ENCODE measurements around the gene TVP23C. TPM values are rescaled to one million over a fixed set of nuclear protein-coding genes. Genes with fewer than 3 reads are reported as not detected.

TVP23C gene
- total RNA-seq, 1 experiment from 2014 or later: 16.9 TPM

DNA sequence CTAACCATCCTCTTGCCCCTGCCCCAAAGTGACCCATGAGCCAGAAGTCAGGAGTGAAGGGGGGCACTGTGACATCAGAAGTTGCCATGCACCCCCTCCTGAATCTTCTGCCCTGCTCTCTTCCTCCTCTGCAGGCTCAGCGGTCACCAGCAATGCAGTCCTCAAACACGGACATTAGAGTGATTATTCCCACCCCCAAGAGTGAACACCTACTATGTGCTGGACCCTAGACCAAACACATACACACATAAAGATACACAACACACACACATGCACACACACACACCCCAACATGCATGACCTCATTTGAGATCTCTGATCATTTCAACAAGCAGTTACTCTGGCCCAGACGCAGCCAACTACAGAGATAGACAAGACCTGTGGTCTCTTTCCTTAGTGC, 95.7 kb downstream of the TVP23C start, which contains the start of gene CDRT4:
CDRT4 (minus strand) TSS at position 30 of the 400 bp plus-strand sequence. CDS start 27,383 bp downstream, outside the sequence.
- no peak within 1 kb of the TSS for H3K56ac ChIP-seq (ENCODE audit: insufficient read length, low read depth, low read length)
- Mint-ChIP-seq H3K4me1 (peaks cover 9 to 14% of the 10 kb centered on the region in 2 experiments), H3K36me3 (ENCODE audit: insufficient read depth in 1 of 3, low read depth in 3 of 3) (peaks cover 0 to 5% (median 3%) of the 10 kb centered on the region in 3 experiments; a peak in 4 of 7 replicates), H3K4me3 (no peak within 1 kb of the TSS), H3K9me3 (no peaks in the 10 kb centered on the region; a peak in 1 of 5 replicates), H3K27ac (peak within 1 kb of the TSS in 2 of 3 experiments; percentile 1 to 59; a peak in 2 of 7 replicates), H3K27me3 (ENCODE audit: low read depth) (no peaks in the 10 kb centered on the region)
- no peak within 1 kb of the TSS for H3K27ac ChIP-seq (ENCODE audit: insufficient read length, low read depth, low read length)
- H4K8ac ChIP-seq (replicated peaks; ENCODE audit: insufficient read length, low read depth, low read length): no peak within 1 kb of the TSS
- no peak within 1 kb of the TSS for H4K91ac ChIP-seq (ENCODE audit: insufficient read length, low read depth, low read length)
- no peak within 1 kb of the TSS for H3K4me2 ChIP-seq (ENCODE audit: insufficient read depth, insufficient read length, low read length)
- H3K27me3 ChIP-seq (ENCODE audit: insufficient read depth, low read length): no peaks in the 10 kb centered on the region
- TF ChIP-seq, protein P1, sequence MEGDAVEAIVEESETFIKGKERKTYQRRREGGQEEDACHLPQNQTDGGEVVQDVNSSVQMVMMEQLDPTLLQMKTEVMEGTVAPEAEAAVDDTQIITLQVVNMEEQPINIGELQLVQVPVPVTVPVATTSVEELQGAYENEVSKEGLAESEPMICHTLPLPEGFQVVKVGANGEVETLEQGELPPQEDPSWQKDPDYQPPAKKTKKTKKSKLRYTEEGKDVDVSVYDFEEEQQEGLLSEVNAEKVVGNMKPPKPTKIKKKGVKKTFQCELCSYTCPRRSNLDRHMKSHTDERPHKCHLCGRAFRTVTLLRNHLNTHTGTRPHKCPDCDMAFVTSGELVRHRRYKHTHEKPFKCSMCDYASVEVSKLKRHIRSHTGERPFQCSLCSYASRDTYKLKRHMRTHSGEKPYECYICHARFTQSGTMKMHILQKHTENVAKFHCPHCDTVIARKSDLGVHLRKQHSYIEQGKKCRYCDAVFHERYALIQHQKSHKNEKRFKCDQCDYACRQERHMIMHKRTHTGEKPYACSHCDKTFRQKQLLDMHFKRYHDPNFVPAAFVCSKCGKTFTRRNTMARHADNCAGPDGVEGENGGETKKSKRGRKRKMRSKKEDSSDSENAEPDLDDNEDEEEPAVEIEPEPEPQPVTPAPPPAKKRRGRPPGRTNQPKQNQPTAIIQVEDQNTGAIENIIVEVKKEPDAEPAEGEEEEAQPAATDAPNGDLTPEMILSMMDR (conservative IDR thresholded peaks at IDR 0.05): no peak
- H4K20me1 ChIP-seq (ENCODE audit: control insufficient read depth, insufficient read depth, insufficient read length): no peaks in the 10 kb centered on the region
- no peak within 1 kb of the TSS for H2AK5ac ChIP-seq (ENCODE audit: insufficient read length, low read length)
- H3K9ac ChIP-seq (ENCODE audit: extremely low read depth, insufficient read length, low read length): no peak within 1 kb of the TSS
- no peak within 1 kb of the TSS for H2BK20ac ChIP-seq (ENCODE audit: low read depth, low read length, poor library complexity, severe bottlenecking)
- DNase-seq: no peak
- no peak within 1 kb of the TSS for H3K23ac ChIP-seq (ENCODE audit: insufficient read length, low read depth, low read length)
- H3K9me3 ChIP-seq (ENCODE audit: control insufficient read depth, low read depth, low read length): no peaks in the 10 kb centered on the region
- H2BK12ac ChIP-seq (ENCODE audit: insufficient read length, low read depth, low read length): no peak within 1 kb of the TSS
- H3K14ac ChIP-seq (ENCODE audit: insufficient read depth, low read length): no peak within 1 kb of the TSS
- no peak within 1 kb of the TSS for H4K5ac ChIP-seq (ENCODE audit: insufficient read length, low read depth, low read length)
- H2BK15ac ChIP-seq (ENCODE audit: low read depth, low read length): no peak within 1 kb of the TSS
- H3K79me2 ChIP-seq (ENCODE audit: insufficient read depth, low read length): no peaks in the 10 kb centered on the region
- H2BK120ac ChIP-seq (ENCODE audit: low read depth, low read length, poor library complexity, severe bottlenecking): no peak within 1 kb of the TSS
- WGBS (ENCODE audit: extremely low coverage, insufficient read length, low lambda C conversion rate): no CpG with 5 or more reads among the region's 3 CpGs
- no peak within 1 kb of the TSS for H3K4ac ChIP-seq (ENCODE audit: low read depth, low read length)
- H2AFZ ChIP-seq (ENCODE audit: low read length): no peak within 1 kb of the TSS
- no peak within 1 kb of the TSS for H3K18ac ChIP-seq (ENCODE audit: insufficient read length, low read depth, low read length)
- H2BK5ac ChIP-seq (ENCODE audit: insufficient read length, low read length): no peak within 1 kb of the TSS
- H3T11ph ChIP-seq (ENCODE audit: low read length): no peak within 1 kb of the TSS
- H3K79me1 ChIP-seq (ENCODE audit: insufficient read depth, low read depth, low read length, poor library complexity, severe bottlenecking): no peaks in the 10 kb centered on the region
- H3K23me2 ChIP-seq (ENCODE audit: insufficient read length, low read depth, low read length, poor library complexity, severe bottlenecking): no peaks in the 10 kb centered on the region
- peaks cover 3% of the 10 kb centered on the region; the same call in 1 of the 2 replicates for H3K4me1 ChIP-seq (ENCODE audit: insufficient read depth, low read length)

All from H9 (cell line).